SK-N-SH treated with all-trans-retinoic acid at 6 μM for 48 hours (cell line): ENCODE measurements around the gene RNPS1.

Experiments
- ATAC-seq: fragments of 200-7000 bp; cut with Tn5 transposase; 3 replicates; pipeline ENCODE4 v1.9.1; 2020; ENCODE audit warnings: mild to moderate bottlenecking, moderate library complexity
- ARNTL ChIP-seq: fragments of 450-650 bp; formaldehyde crosslinking; IDR thresholded peaks from 2 replicates; pipeline ENCODE4 v1.5.0; 2020; ENCODE audit warnings: low read depth, mild to moderate bottlenecking, moderate library complexity, borderline replicate concordance
- BACH2 ChIP-seq: fragments of 250-450 bp; sonication (Bioruptor Pico); IDR thresholded peaks from 2 replicates; pipeline ENCODE4 v1.9.0; 2021; ENCODE audit warnings: mild to moderate bottlenecking, borderline replicate concordance
- ESRRG ChIP-seq: fragments of 250-450 bp; sonication (Bioruptor Pico); IDR thresholded peaks from 2 replicates; pipeline ENCODE4 v1.6.1; 2021; ENCODE audit warnings: mild to moderate bottlenecking
- GLIS3 ChIP-seq: fragments of 250-450 bp; sonication (Bioruptor Pico); IDR thresholded peaks from 2 replicates; pipeline ENCODE4 v1.5.0; 2020; ENCODE audit warnings: mild to moderate bottlenecking, moderate library complexity
- ISL1 ChIP-seq: fragments of 250-450 bp; sonication (Bioruptor Pico); IDR thresholded peaks from 2 replicates; pipeline ENCODE4 v2.1.2; 2022; ENCODE audit warnings: mild to moderate bottlenecking, moderate library complexity
- OSR1 ChIP-seq: fragments of 250-450 bp; sonication (Bioruptor Pico); IDR thresholded peaks from 2 replicates; pipeline ENCODE4 v1.8.0; 2022; ENCODE audit warnings: moderate library complexity, mild to moderate bottlenecking, inconsistent platforms
- PPARA ChIP-seq: fragments of 250-450 bp; sonication (Bioruptor Pico); IDR thresholded peaks from 2 replicates; pipeline ENCODE4 v1.5.0; 2020; ENCODE audit warnings: mild to moderate bottlenecking, borderline replicate concordance
- RARB ChIP-seq: fragments of 250-450 bp; sonication (Bioruptor Pico); IDR thresholded peaks from 2 replicates; pipeline ENCODE4 v1.8.0; 2021; ENCODE audit warnings: mild to moderate bottlenecking, moderate library complexity
- SNAI2 ChIP-seq: fragments of 250-450 bp; sonication (Bioruptor Pico); IDR thresholded peaks from 2 replicates; pipeline ENCODE4 v1.5.0; 2020; ENCODE audit warnings: mild to moderate bottlenecking, moderate library complexity
- TCF4 ChIP-seq: fragments of 250-450 bp; sonication (Bioruptor Pico); IDR thresholded peaks from 2 replicates; pipeline ENCODE4 v1.8.0; 2021; ENCODE audit warnings: mild to moderate bottlenecking, moderate library complexity, borderline replicate concordance
- TOX ChIP-seq: fragments of 250-450 bp; sonication (Bioruptor Pico); IDR thresholded peaks from 2 replicates; pipeline ENCODE4 v1.8.0; 2021; ENCODE audit warnings: mild to moderate bottlenecking, moderate library complexity, borderline replicate concordance
- ZC3H10 ChIP-seq: fragments of 250-450 bp; sonication (Bioruptor Pico); IDR thresholded peaks from 2 replicates; pipeline ENCODE4 v1.5.1; 2021; ENCODE audit warnings: mild to moderate bottlenecking, moderate library complexity
- ZFP3 ChIP-seq: fragments of 250-450 bp; sonication (Bioruptor Pico); IDR thresholded peaks from 2 replicates; pipeline ENCODE4 v1.5.0; 2020; ENCODE audit warnings: mild to moderate bottlenecking, moderate library complexity
- ZFP30 ChIP-seq: fragments of 450-650 bp; formaldehyde crosslinking; IDR thresholded peaks from 2 replicates; pipeline ENCODE4 v1.5.0; 2022; ENCODE audit warnings: mild to moderate bottlenecking, moderate library complexity
- ZNF565 ChIP-seq: fragments of 450-650 bp; formaldehyde crosslinking; conservative IDR thresholded peaks from 2 replicates; pipeline ENCODE4 v1.5.0; 2020; ENCODE audit warnings: low read depth, mild to moderate bottlenecking, moderate library complexity
- ZNF70 ChIP-seq: fragments of 450-650 bp; formaldehyde crosslinking; IDR thresholded peaks from 2 replicates; pipeline ENCODE4 v1.5.0; 2020; ENCODE audit warnings: mild to moderate bottlenecking, moderate library complexity
- ZNF8 ChIP-seq: fragments of 450-650 bp; formaldehyde crosslinking; IDR thresholded peaks from 2 replicates; pipeline ENCODE4 v1.5.0; 2020; ENCODE audit warnings: mild to moderate bottlenecking, moderate library complexity
- TF ChIP-seq, protein P1 (sequence below): fragments of 250-450 bp; sonication (Bioruptor Pico); IDR thresholded peaks from 2 replicates; pipeline ENCODE4 v1.8.0; 2020; ENCODE audit warnings: mild to moderate bottlenecking, moderate library complexity, borderline replicate concordance
- TF ChIP-seq, protein P2 (sequence below): fragments of 250-450 bp; sonication (Bioruptor Pico); IDR thresholded peaks from 2 replicates; pipeline ENCODE4 v1.8.0; 2021; ENCODE audit warnings: low read depth, mild to moderate bottlenecking, moderate library complexity, borderline replicate concordance
- TF ChIP-seq, protein P3 (sequence below): fragments of 250-450 bp; sonication (Bioruptor Pico); IDR thresholded peaks from 2 replicates; pipeline ENCODE4 v1.5.0; 2020; ENCODE audit warnings: mild to moderate bottlenecking, moderate library complexity
- TF ChIP-seq, protein P4 (sequence below): fragments of 250-450 bp; sonication (Bioruptor Pico); IDR thresholded peaks from 2 replicates; pipeline ENCODE4 v1.5.1; 2021; ENCODE audit warnings: mild to moderate bottlenecking, moderate library complexity
- TF ChIP-seq, protein P5 (sequence below): fragments of 250-450 bp; sonication (Bioruptor Pico); IDR thresholded peaks from 2 replicates; pipeline ENCODE4 v1.5.1; 2020; ENCODE audit warnings: low read depth, mild to moderate bottlenecking, moderate library complexity

Gene RNPS1

DNA sequence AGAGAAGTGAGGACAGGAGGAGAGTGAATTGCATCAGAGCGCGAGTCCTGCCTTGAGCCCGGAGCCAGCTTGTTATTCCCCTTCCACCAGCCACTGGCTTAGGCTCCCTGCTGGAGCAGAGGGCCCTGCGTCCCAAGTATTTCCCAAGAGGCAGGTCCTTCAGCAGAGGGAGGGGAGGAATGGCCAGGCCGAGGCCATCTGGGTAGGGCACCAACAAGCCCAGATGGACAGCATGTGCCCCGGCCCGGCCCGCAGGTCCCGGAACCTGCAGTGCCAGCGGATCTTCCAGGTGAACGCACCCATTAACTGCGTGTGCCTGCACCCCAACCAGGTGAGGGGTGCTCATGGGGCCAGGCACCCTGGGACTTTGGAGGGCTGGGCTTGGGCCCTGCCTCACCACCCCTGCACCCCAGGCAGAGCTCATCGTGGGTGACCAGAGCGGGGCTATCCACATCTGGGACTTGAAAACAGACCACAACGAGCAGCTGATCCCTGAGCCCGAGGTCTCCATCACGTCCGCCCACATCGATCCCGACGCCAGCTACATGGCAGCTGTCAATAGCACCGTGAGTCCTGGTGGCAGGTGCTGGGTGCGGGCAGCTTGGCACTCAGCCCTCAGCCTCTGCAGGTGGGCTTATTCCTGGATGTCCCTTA lies 61.0 kb downstream of the RNPS1 start:
- no peak for ATAC-seq
- TF ChIP-seq, protein P1, sequence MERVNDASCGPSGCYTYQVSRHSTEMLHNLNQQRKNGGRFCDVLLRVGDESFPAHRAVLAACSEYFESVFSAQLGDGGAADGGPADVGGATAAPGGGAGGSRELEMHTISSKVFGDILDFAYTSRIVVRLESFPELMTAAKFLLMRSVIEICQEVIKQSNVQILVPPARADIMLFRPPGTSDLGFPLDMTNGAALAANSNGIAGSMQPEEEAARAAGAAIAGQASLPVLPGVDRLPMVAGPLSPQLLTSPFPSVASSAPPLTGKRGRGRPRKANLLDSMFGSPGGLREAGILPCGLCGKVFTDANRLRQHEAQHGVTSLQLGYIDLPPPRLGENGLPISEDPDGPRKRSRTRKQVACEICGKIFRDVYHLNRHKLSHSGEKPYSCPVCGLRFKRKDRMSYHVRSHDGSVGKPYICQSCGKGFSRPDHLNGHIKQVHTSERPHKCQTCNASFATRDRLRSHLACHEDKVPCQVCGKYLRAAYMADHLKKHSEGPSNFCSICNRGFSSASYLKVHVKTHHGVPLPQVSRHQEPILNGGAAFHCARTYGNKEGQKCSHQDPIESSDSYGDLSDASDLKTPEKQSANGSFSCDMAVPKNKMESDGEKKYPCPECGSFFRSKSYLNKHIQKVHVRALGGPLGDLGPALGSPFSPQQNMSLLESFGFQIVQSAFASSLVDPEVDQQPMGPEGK, result no peak
- TF ChIP-seq SNAI2 (CRISPR knock-in tag) (no peak), ZNF565 (CRISPR knock-in tag) (no peak), PPARA (no peak), TCF4 (CRISPR knock-in tag) (no peak), ARNTL (CRISPR knock-in tag) (no peak), ZFP3 (CRISPR knock-in tag) (no peak), ISL1 (CRISPR knock-in tag) (no peak), BACH2 (CRISPR knock-in tag) (no peak), ZC3H10 (CRISPR knock-in tag) (no peak), ZNF8 (no peak), RARB (no peak), OSR1 (CRISPR knock-in tag) (no peak), GLIS3 (CRISPR knock-in tag) (no peak), TOX (CRISPR knock-in tag) (no peak), ZNF70 (CRISPR knock-in tag) (no peak), ZFP30 (CRISPR knock-in tag) (no peak), ESRRG (CRISPR knock-in tag) (no peak)
- TF ChIP-seq, protein P2, sequence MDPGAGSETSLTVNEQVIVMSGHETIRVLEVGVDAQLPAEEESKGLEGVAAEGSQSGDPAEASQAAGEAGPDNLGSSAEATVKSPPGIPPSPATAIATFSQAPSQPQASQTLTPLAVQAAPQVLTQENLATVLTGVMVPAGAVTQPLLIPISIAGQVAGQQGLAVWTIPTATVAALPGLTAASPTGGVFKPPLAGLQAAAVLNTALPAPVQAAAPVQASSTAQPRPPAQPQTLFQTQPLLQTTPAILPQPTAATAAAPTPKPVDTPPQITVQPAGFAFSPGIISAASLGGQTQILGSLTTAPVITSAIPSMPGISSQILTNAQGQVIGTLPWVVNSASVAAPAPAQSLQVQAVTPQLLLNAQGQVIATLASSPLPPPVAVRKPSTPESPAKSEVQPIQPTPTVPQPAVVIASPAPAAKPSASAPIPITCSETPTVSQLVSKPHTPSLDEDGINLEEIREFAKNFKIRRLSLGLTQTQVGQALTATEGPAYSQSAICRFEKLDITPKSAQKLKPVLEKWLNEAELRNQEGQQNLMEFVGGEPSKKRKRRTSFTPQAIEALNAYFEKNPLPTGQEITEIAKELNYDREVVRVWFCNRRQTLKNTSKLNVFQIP (CRISPR knock-in tag), result no peak
- TF ChIP-seq, protein P3, sequence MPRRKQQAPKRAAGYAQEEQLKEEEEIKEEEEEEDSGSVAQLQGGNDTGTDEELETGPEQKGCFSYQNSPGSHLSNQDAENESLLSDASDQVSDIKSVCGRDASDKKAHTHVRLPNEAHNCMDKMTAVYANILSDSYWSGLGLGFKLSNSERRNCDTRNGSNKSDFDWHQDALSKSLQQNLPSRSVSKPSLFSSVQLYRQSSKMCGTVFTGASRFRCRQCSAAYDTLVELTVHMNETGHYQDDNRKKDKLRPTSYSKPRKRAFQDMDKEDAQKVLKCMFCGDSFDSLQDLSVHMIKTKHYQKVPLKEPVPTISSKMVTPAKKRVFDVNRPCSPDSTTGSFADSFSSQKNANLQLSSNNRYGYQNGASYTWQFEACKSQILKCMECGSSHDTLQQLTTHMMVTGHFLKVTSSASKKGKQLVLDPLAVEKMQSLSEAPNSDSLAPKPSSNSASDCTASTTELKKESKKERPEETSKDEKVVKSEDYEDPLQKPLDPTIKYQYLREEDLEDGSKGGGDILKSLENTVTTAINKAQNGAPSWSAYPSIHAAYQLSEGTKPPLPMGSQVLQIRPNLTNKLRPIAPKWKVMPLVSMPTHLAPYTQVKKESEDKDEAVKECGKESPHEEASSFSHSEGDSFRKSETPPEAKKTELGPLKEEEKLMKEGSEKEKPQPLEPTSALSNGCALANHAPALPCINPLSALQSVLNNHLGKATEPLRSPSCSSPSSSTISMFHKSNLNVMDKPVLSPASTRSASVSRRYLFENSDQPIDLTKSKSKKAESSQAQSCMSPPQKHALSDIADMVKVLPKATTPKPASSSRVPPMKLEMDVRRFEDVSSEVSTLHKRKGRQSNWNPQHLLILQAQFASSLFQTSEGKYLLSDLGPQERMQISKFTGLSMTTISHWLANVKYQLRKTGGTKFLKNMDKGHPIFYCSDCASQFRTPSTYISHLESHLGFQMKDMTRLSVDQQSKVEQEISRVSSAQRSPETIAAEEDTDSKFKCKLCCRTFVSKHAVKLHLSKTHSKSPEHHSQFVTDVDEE (CRISPR knock-in tag), result no peak

DNA sequence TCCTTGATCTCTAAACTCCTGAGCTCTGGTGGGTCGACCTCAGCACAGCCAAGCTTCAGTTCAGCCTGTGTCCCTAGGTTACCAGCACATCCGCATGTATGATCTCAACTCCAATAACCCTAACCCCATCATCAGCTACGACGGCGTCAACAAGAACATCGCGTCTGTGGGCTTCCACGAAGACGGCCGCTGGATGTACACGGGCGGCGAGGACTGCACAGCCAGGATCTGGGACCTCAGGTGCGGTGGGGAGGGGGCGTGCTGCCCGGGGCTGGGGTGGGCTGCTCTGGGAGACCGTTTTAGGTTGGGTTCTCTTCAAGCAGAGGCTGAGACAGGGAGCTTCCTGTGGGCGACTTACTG lies 61.5 kb downstream of the RNPS1 start:
- no peak for TF ChIP-seq GLIS3 (CRISPR knock-in tag)
- TF ChIP-seq BACH2 (CRISPR knock-in tag), result no peak
- TF ChIP-seq, protein P3 (CRISPR knock-in tag), result no peak
- TF ChIP-seq ZNF70 (CRISPR knock-in tag), result no peak
- TF ChIP-seq ZC3H10 (CRISPR knock-in tag), result no peak
- TF ChIP-seq, protein P2 (CRISPR knock-in tag), result no peak
- TF ChIP-seq ESRRG (CRISPR knock-in tag), result no peak
- TF ChIP-seq ISL1 (CRISPR knock-in tag), result no peak
- TF ChIP-seq, protein P4, sequence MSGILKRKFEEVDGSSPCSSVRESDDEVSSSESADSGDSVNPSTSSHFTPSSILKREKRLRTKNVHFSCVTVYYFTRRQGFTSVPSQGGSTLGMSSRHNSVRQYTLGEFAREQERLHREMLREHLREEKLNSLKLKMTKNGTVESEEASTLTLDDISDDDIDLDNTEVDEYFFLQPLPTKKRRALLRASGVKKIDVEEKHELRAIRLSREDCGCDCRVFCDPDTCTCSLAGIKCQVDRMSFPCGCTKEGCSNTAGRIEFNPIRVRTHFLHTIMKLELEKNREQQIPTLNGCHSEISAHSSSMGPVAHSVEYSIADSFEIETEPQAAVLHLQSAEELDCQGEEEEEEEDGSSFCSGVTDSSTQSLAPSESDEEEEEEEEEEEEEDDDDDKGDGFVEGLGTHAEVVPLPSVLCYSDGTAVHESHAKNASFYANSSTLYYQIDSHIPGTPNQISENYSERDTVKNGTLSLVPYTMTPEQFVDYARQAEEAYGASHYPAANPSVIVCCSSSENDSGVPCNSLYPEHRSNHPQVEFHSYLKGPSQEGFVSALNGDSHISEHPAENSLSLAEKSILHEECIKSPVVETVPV, result no peak
- TF ChIP-seq ZFP30 (CRISPR knock-in tag), result no peak
- TF ChIP-seq, protein P5, sequence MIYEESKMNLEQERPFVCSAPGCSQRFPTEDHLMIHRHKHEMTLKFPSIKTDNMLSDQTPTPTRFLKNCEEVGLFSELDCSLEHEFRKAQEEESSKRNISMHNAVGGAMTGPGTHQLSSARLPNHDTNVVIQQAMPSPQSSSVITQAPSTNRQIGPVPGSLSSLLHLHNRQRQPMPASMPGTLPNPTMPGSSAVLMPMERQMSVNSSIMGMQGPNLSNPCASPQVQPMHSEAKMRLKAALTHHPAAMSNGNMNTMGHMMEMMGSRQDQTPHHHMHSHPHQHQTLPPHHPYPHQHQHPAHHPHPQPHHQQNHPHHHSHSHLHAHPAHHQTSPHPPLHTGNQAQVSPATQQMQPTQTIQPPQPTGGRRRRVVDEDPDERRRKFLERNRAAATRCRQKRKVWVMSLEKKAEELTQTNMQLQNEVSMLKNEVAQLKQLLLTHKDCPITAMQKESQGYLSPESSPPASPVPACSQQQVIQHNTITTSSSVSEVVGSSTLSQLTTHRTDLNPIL (CRISPR knock-in tag), result no peak
- ATAC-seq, result no peak
